ENCODE data around the gene LSM14A. TPM values are rescaled to one million over a fixed set of nuclear protein-coding genes. Genes with fewer than 3 reads are reported as not detected.

Gene LSM14A
- total RNA-seq, 1 experiment from 2014 or later, result 67.4 TPM

GRCh38 chr19:34176581-34176980, 4.3 kb downstream of the LSM14A start:
- no peaks in the 10 kb centered on the region; the same call in 1 of the 2 replicates for H3K36me3 ChIP-seq (ENCODE audit: low read depth, low read length)
- peaks cover 53% of the 10 kb centered on the region for H3K4me1 ChIP-seq (ENCODE audit: insufficient read depth, low read length)
- peak overlapping the region; percentile 99 for H3K4me2 ChIP-seq (ENCODE audit: low read length)
- ChIA-PET POLR2A (ENCODE audit: unreplicated experiment) (no interaction called here), CTCF (no interaction called here)
- peaks cover 4% of the 10 kb centered on the region for H3F3A ChIP-seq (ENCODE audit: low read length, unreplicated experiment)
- no peak overlapping the region for H3K9ac ChIP-seq (ENCODE audit: low read length)
- no peaks in the 10 kb centered on the region for H3K9me3 ChIP-seq (ENCODE audit: low read length)
- H4K20me1 ChIP-seq (ENCODE audit: low read length), result peaks cover 59% of the 10 kb centered on the region
- H3K9me2 ChIP-seq (replicated peaks; ENCODE audit: low read length), result no peaks in the 10 kb centered on the region
- no peak for TF ChIP-seq EZH2phosphoT487 (IDR thresholded peaks at IDR 0.05; ENCODE audit: borderline replicate concordance, low read length)
- no peak for TF ChIP-seq EZH2 (IDR thresholded peaks at IDR 0.05; ENCODE audit: low read length, unreplicated experiment)
- TF ChIP-seq, protein P1, sequence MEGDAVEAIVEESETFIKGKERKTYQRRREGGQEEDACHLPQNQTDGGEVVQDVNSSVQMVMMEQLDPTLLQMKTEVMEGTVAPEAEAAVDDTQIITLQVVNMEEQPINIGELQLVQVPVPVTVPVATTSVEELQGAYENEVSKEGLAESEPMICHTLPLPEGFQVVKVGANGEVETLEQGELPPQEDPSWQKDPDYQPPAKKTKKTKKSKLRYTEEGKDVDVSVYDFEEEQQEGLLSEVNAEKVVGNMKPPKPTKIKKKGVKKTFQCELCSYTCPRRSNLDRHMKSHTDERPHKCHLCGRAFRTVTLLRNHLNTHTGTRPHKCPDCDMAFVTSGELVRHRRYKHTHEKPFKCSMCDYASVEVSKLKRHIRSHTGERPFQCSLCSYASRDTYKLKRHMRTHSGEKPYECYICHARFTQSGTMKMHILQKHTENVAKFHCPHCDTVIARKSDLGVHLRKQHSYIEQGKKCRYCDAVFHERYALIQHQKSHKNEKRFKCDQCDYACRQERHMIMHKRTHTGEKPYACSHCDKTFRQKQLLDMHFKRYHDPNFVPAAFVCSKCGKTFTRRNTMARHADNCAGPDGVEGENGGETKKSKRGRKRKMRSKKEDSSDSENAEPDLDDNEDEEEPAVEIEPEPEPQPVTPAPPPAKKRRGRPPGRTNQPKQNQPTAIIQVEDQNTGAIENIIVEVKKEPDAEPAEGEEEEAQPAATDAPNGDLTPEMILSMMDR (conservative IDR thresholded peaks at IDR 0.05; ENCODE audit: low read depth, low read length), result no peak
- H3K27me3 ChIP-seq (ENCODE audit: low read length), result no peaks in the 10 kb centered on the region
- peak overlapping the region; percentile 20; the same call in 1 of the 2 replicates for H3K4me3 ChIP-seq (ENCODE audit: low read length)
- peaks cover 98% of the 10 kb centered on the region for H3K79me2 ChIP-seq (ENCODE audit: low read length)
- intact Hi-C loops (cut with micrococcal nuclease), result no loop called here
- BruUV-seq (replicated peaks), result no TSS peak
- no peak overlapping the region for H3K27ac ChIP-seq (ENCODE audit: low read length)
- no peak for DNase-seq
- no peak for ATAC-seq
- H2AFZ ChIP-seq (ENCODE audit: low read length), result no peak overlapping the region

DNA sequence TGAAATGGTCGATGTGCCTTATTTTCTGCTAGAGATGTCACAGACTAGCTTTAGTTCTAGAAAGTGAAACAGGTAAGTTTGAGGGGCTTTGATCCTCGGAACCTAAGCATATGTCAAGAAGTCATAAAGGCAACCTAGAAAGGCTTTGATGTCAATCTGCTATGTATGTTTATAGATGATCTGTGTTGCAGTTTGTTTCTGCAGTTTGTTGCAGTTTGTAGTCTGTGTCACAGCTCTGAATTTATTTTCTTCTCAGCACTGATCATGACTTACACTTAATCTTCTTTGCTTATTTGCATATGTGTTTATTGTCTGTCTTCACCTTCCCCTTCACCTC, 5.9 kb downstream of the LSM14A start:
- H3K9me3 ChIP-seq (ENCODE audit: low read length), result no peaks in the 10 kb centered on the region
- H3K79me2 ChIP-seq (ENCODE audit: low read length), result peaks cover 100% of the 10 kb centered on the region
- peaks cover 4% of the 10 kb centered on the region for H3F3A ChIP-seq (ENCODE audit: low read length, unreplicated experiment)
- no peak overlapping the region for H3K4me3 ChIP-seq (ENCODE audit: low read length)
- no peak overlapping the region for H3K27ac ChIP-seq (ENCODE audit: low read length)
- no peak overlapping the region for H3K4me2 ChIP-seq (ENCODE audit: low read length)
- ATAC-seq, result peak; percentile 20; the same call in 1 of the 2 replicates
- intact Hi-C loops (cut with micrococcal nuclease), result no loop called here
- no TSS peak for BruUV-seq (replicated peaks)
- H3K9me2 ChIP-seq (replicated peaks; ENCODE audit: low read length), result no peaks in the 10 kb centered on the region
- peaks cover 52% of the 10 kb centered on the region for H3K4me1 ChIP-seq (ENCODE audit: insufficient read depth, low read length)
- peaks cover 58% of the 10 kb centered on the region for H4K20me1 ChIP-seq (ENCODE audit: low read length)
- CTCF ChIA-PET, result no interaction called here
- POLR2A ChIA-PET (ENCODE audit: unreplicated experiment), result interaction anchor here (0.7 kb wide), 1 partner anchor 145 kb away, joined by 3 read pairs; no protein-coding TSS in a partner anchor
- H3K36me3 ChIP-seq (ENCODE audit: low read depth, low read length), result no peaks in the 10 kb centered on the region; the same call in 1 of the 2 replicates
- H3K27me3 ChIP-seq (ENCODE audit: low read length), result no peaks in the 10 kb centered on the region
- TF ChIP-seq, protein P1 (conservative IDR thresholded peaks at IDR 0.05; ENCODE audit: low read depth, low read length), result no peak
- no peak for DNase-seq
- no peak overlapping the region for H3K9ac ChIP-seq (ENCODE audit: low read length)
- H2AFZ ChIP-seq (ENCODE audit: low read length), result no peak overlapping the region

DNA sequence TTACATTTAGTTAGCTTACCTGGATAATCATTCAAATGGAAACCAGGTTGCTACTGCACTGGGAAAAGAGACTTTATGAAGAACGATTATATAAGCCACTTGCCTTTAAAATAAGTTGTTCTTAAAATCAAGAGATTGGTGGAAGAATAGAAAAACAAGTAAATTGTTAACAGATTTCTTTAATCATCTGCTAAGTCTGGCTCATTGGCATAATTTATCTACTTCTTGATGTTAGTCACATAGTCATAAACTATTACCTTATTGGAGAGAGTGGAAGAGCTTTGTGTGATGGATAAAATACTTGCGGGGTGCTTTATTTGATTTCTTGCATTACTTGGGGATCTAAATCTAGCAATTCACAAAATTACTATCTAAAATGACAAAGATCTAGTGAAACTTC, 6.8 kb downstream of the LSM14A start:
- Histone ChIP-seq H3K4me2 (ENCODE audit: low read length) (no peak overlapping the region), H3K79me2 (ENCODE audit: low read length) (peaks cover 100% of the 10 kb centered on the region), H3K4me1 (ENCODE audit: insufficient read depth, low read length) (peaks cover 52% of the 10 kb centered on the region), H4K20me1 (ENCODE audit: low read length) (peaks cover 54% of the 10 kb centered on the region), H3K9ac (ENCODE audit: low read length) (no peak overlapping the region), H3K27me3 (ENCODE audit: low read length) (no peaks in the 10 kb centered on the region), H3K9me2 (replicated peaks; ENCODE audit: low read length) (no peaks in the 10 kb centered on the region), H3K4me3 (ENCODE audit: low read length) (no peak overlapping the region), H3K27ac (ENCODE audit: low read length) (no peak overlapping the region), H2AFZ (ENCODE audit: low read length) (no peak overlapping the region), H3F3A (ENCODE audit: low read length, unreplicated experiment) (peaks cover 4% of the 10 kb centered on the region), H3K36me3 (ENCODE audit: low read depth, low read length) (no peaks in the 10 kb centered on the region; the same call in 1 of the 2 replicates), H3K9me3 (ENCODE audit: low read length) (no peaks in the 10 kb centered on the region)
- ATAC-seq, result no peak
- DNase-seq, result no peak
- intact Hi-C loops (cut with micrococcal nuclease), result no loop called here
- POLR2A ChIA-PET (ENCODE audit: unreplicated experiment), result no interaction called here
- CTCF ChIA-PET, result no interaction called here
- TF ChIP-seq EZH2 (IDR thresholded peaks at IDR 0.05; ENCODE audit: low read length, unreplicated experiment), result no peak
- TF ChIP-seq, protein P1 (conservative IDR thresholded peaks at IDR 0.05; ENCODE audit: low read depth, low read length), result no peak
- no peak for TF ChIP-seq EZH2phosphoT487 (IDR thresholded peaks at IDR 0.05; ENCODE audit: borderline replicate concordance, low read length)
- no TSS peak for BruUV-seq (replicated peaks)

Data from PC-3 (cell line).